Measurements from ENCODE around the gene TMEM184A. TPM values are rescaled to one million over a fixed set of nuclear protein-coding genes. Genes with fewer than 3 reads are reported as not detected.

TMEM184A gene
- total and polyA plus RNA-seq, 2 experiments from 2014 or later, result 0.18 to 0.66 TPM

DNA sequence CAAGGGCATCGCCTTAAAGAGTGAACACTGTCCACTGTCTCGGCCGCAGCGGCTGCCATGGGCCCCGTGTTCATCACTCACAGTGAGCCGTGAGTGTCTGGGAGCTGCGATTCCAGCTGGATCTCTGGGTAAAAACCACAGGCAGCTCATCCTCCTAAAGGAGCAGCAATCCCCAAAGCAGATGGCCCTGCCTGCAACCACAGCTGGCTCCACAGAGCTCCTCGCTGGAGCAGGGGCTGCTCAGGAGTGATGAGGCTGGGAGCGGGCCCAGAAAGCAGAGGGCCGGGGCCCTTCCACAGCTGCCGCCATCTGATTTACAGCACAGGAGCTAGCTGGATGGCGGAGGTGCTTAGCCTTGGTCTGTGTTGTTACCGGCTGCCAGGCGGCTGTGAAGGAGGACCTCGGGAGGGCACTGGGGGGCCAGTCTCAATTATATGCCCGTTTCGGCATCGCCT lies 6.6 kb upstream of the TMEM184A start:
- no peak for ATAC-seq
- Mint-ChIP-seq H3K27ac (no peak overlapping the region), H3K4me1 (peaks cover 11% of the 10 kb centered on the region)

More for the DNA sequence above, 6.6 kb upstream of the TMEM184A start:
- Mint-ChIP-seq H3K9me3 (no peaks in the 10 kb centered on the region), H3K27me3 (ENCODE audit: insufficient read depth, low read depth, poor library complexity) (peaks cover 3% of the 10 kb centered on the region), H3K36me3 (ENCODE audit: low read depth) (peaks cover 24% of the 10 kb centered on the region), H3K4me3 (no peak overlapping the region)
- H3K9me2 ChIP-seq (ENCODE audit: insufficient read depth), result no peaks in the 10 kb centered on the region
- DNase-seq (ENCODE audit: low spot score), result no peak
- no peaks in the 10 kb centered on the region for H3K27me3 ChIP-seq (ENCODE audit: insufficient read depth)
- no peak overlapping the region for H3K4me2 ChIP-seq
- H3K4me1 ChIP-seq (ENCODE audit: insufficient read depth), result no peaks in the 10 kb centered on the region
- H3K36me3 ChIP-seq (ENCODE audit: insufficient read depth), result no peaks in the 10 kb centered on the region
- H3K4me3 ChIP-seq, result no peak overlapping the region
- no peak overlapping the region for H3K27ac ChIP-seq (ENCODE audit: low read depth)
- no peaks in the 10 kb centered on the region for H3F3A ChIP-seq (replicated peaks; ENCODE audit: low read depth)
- TF ChIP-seq CREB1 (CRISPR knock-in tag; IDR thresholded peaks at IDR 0.05; ENCODE audit: low read depth), result no peak
- TF ChIP-seq ZNF331 (CRISPR knock-in tag; IDR thresholded peaks at IDR 0.05; ENCODE audit: low read depth), result no peak
- TF ChIP-seq EZH2 (IDR thresholded peaks at IDR 0.05; ENCODE audit: low read depth, unreplicated experiment), result no peak
- TF ChIP-seq, protein P1, sequence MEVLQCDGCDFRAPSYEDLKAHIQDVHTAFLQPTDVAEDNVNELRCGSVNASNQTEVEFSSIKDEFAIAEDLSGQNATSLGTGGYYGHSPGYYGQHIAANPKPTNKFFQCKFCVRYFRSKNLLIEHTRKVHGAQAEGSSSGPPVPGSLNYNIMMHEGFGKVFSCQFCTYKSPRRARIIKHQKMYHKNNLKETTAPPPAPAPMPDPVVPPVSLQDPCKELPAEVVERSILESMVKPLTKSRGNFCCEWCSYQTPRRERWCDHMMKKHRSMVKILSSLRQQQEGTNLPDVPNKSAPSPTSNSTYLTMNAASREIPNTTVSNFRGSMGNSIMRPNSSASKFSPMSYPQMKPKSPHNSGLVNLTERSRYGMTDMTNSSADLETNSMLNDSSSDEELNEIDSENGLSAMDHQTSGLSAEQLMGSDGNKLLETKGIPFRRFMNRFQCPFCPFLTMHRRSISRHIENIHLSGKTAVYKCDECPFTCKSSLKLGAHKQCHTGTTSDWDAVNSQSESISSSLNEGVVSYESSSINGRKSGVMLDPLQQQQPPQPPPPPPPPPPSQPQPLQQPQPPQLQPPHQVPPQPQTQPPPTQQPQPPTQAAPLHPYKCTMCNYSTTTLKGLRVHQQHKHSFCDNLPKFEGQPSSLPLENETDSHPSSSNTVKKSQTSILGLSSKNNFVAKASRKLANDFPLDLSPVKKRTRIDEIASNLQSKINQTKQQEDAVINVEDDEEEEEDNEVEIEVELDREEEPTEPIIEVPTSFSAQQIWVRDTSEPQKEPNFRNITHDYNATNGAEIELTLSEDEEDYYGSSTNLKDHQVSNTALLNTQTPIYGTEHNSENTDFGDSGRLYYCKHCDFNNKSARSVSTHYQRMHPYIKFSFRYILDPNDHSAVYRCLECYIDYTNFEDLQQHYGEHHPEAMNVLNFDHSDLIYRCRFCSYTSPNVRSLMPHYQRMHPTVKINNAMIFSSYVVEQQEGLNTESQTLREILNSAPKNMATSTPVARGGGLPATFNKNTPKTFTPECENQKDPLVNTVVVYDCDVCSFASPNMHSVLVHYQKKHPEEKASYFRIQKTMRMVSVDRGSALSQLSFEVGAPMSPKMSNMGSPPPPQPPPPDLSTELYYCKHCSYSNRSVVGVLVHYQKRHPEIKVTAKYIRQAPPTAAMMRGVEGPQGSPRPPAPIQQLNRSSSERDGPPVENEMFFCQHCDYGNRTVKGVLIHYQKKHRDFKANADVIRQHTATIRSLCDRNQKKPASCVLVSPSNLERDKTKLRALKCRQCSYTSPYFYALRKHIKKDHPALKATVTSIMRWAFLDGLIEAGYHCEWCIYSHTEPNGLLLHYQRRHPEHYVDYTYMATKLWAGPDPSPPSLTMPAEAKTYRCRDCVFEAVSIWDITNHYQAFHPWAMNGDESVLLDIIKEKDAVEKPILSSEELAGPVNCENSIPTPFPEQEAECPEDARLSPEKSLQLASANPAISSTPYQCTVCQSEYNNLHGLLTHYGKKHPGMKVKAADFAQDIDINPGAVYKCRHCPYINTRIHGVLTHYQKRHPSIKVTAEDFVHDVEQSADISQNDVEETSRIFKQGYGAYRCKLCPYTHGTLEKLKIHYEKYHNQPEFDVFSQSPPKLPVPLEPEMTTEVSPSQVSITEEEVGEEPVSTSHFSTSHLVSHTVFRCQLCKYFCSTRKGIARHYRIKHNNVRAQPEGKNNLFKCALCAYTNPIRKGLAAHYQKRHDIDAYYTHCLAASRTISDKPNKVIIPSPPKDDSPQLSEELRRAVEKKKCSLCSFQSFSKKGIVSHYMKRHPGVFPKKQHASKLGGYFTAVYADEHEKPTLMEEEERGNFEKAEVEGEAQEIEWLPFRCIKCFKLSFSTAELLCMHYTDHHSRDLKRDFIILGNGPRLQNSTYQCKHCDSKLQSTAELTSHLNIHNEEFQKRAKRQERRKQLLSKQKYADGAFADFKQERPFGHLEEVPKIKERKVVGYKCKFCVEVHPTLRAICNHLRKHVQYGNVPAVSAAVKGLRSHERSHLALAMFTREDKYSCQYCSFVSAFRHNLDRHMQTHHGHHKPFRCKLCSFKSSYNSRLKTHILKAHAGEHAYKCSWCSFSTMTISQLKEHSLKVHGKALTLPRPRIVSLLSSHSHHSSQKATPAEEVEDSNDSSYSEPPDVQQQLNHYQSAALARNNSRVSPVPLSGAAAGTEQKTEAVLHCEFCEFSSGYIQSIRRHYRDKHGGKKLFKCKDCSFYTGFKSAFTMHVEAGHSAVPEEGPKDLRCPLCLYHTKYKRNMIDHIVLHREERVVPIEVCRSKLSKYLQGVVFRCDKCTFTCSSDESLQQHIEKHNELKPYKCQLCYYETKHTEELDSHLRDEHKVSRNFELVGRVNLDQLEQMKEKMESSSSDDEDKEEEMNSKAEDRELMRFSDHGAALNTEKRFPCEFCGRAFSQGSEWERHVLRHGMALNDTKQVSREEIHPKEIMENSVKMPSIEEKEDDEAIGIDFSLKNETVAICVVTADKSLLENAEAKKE (CRISPR knock-in tag; IDR thresholded peaks at IDR 0.05), result no peak
- no peaks in the 10 kb centered on the region for H3K79me2 ChIP-seq (replicated peaks; ENCODE audit: insufficient read depth)
- H2AFZ ChIP-seq, result no peak overlapping the region
- H4K20me1 ChIP-seq (replicated peaks; ENCODE audit: insufficient read depth), result no peaks in the 10 kb centered on the region
